GM19397 (cell line): ENCODE measurements around the gene YAE1.

ENCODE experiments used
- ATAC-seq: cut with Tn5 transposase; IDR thresholded peaks from one replicate; pipeline ENCODE4 v1.9.1; 2021; ENCODE audit warnings: mild to moderate bottlenecking, moderate library complexity; ENCODE audit not compliant: unreplicated experiment

Gene YAE1

GRCh38 chr7:39554583-39555165 is 11.5 kb upstream of the YAE1 start:
- ATAC-seq: no peak

- no peak for ATAC-seq
Observed at GRCh38 chr7:39557222-39557621, 9.0 kb upstream of the YAE1 start.

GRCh38 chr7:39557911-39558310 is 8.3 kb upstream of the YAE1 start:
- ATAC-seq: no peak

- no peak for ATAC-seq
Observed at GRCh38 chr7:39560408-39560807, 5.8 kb upstream of the YAE1 start.

GRCh38 chr7:39560997-39561396 is 5.2 kb upstream of the YAE1 start:
- no peak for ATAC-seq

- no peak for ATAC-seq
Observed at GRCh38 chr7:39565538-39565937, 666 bp upstream of the YAE1 start.

- ATAC-seq: no peak
Observed at GRCh38 chr7:39567294-39567693, 1.1 kb downstream of the YAE1 start.

- no peak for ATAC-seq
Observed at GRCh38 chr7:39574673-39575349, 8.6 kb downstream of the YAE1 start.

- no peak for ATAC-seq
Observed at GRCh38 chr7:39577229-39577874, 11.1 kb downstream of the YAE1 start.

GRCh38 chr7:39580149-39580874 is 14.1 kb downstream of the YAE1 start:
- ATAC-seq: peak; percentile 87

- no peak for ATAC-seq
Observed at GRCh38 chr7:39582536-39582935, 16.3 kb downstream of the YAE1 start.

GRCh38 chr7:39583539-39583938 is 17.3 kb downstream of the YAE1 start:
- no peak for ATAC-seq

GRCh38 chr7:39587393-39587792 is 21.2 kb downstream of the YAE1 start:
- no peak for ATAC-seq

- no peak for ATAC-seq
Observed at GRCh38 chr7:39588416-39588815, 22.2 kb downstream of the YAE1 start.

- peak; percentile 83 for ATAC-seq
Observed at GRCh38 chr7:39589323-39590111, 23.3 kb downstream of the YAE1 start.

- ATAC-seq: no peak
Observed at GRCh38 chr7:39592586-39592985, 26.4 kb downstream of the YAE1 start.

- no peak for ATAC-seq
Observed at GRCh38 chr7:39594988-39595620, 28.9 kb downstream of the YAE1 start.

GRCh38 chr7:39602351-39602750 is 36.1 kb downstream of the YAE1 start:
- no peak for ATAC-seq

GRCh38 chr7:39603924-39604323 is 37.7 kb downstream of the YAE1 start:
- no peak for ATAC-seq

GRCh38 chr7:39605087-39605486 is 38.9 kb downstream of the YAE1 start:
- no peak for ATAC-seq
